NCI-H2029 treated with DMSO at 0.1 percent for 48 hours (cell line): ENCODE results near the gene RNU1-4.
"Not testable (repeated sequence)": the region's sequence is repeated elsewhere in the genome, so short reads cannot be mapped to it uniquely, and the experiment has no call there.

Experiments used
- DNase-seq: peaks from one replicate; lab custom pipeline; 2025; lab: John Stamatoyannopoulos, UW

Gene RNU1-4

GRCh38 chr1:16770139-16770759, 29.9 kb downstream of the RNU1-4 start:
- not testable (repeated sequence) for DNase-seq

- not testable (repeated sequence) for DNase-seq
Observed at GRCh38 chr1:16770896-16771446, 30.7 kb downstream of the RNU1-4 start.

- DNase-seq = not testable (repeated sequence)
Observed at GRCh38 chr1:16772275-16773204, 32.2 kb downstream of the RNU1-4 start.

GRCh38 chr1:16773205-16773596, 32.9 kb downstream of the RNU1-4 start:
- not testable (repeated sequence) for DNase-seq

GRCh38 chr1:16773723-16774122, 33.4 kb downstream of the RNU1-4 start:
- DNase-seq = not testable (repeated sequence)

- DNase-seq = not testable (repeated sequence)
Observed at GRCh38 chr1:16774773-16775172, 34.5 kb downstream of the RNU1-4 start.

- not testable (repeated sequence) for DNase-seq
Observed at GRCh38 chr1:16775290-16775689, 35.0 kb downstream of the RNU1-4 start.

- not testable (repeated sequence) for DNase-seq
Observed at GRCh38 chr1:16776248-16776647, 35.9 kb downstream of the RNU1-4 start.

- not testable (repeated sequence) for DNase-seq
Observed at GRCh38 chr1:16776835-16777234, 36.5 kb downstream of the RNU1-4 start.

- not testable (repeated sequence) for DNase-seq
Observed at GRCh38 chr1:16777821-16778220, 37.5 kb downstream of the RNU1-4 start.

GRCh38 chr1:16779525-16779924, 39.2 kb downstream of the RNU1-4 start:
- not testable (repeated sequence) for DNase-seq

- DNase-seq = not testable (repeated sequence)
Observed at GRCh38 chr1:16781033-16781432, 40.7 kb downstream of the RNU1-4 start.

- not testable (repeated sequence) for DNase-seq
Observed at GRCh38 chr1:16781625-16782024, 41.3 kb downstream of the RNU1-4 start.

GRCh38 chr1:16784955-16785354, 44.6 kb downstream of the RNU1-4 start:
- not testable (repeated sequence) for DNase-seq

GRCh38 chr1:16786362-16786761, 46.0 kb downstream of the RNU1-4 start:
- DNase-seq = not testable (repeated sequence)

- not testable (repeated sequence) for DNase-seq
Observed at GRCh38 chr1:16787175-16787574, 46.9 kb downstream of the RNU1-4 start.

GRCh38 chr1:16787711-16788110, 47.4 kb downstream of the RNU1-4 start:
- DNase-seq = not testable (repeated sequence)
